ENCODE measurements around the gene LMO3.

GRCh38 chr12:16602412-16602811, 3.5 kb downstream of the LMO3 start:
- TF ChIP-seq CTCF (IDR thresholded peaks at IDR 0.05; ENCODE audit: extremely low read depth in 1 of 2, insufficient read depth in 1 of 2, low read depth in 1 of 2, low read length in 2 of 2) (no peak), EZH2 (IDR thresholded peaks at IDR 0.05; ENCODE audit: borderline replicate concordance, low read depth, low read length, severe bottlenecking) (no peak), POLR2AphosphoS5 (IDR thresholded peaks at IDR 0.05; ENCODE audit: insufficient read depth, low read depth, low read length) (no peak)

Data from endothelial cell of umbilical vein (primary cell).